ENCODE results near the gene MND1.
"Not testable (repeated sequence)": the region's sequence is repeated elsewhere in the genome, so short reads cannot be mapped to it uniquely, and the experiment has no call there.

The MND1 gene

GRCh38 chr4:153407906-153408305, 63.4 kb downstream of the MND1 start:
- DNase-seq: no peak

DNA sequence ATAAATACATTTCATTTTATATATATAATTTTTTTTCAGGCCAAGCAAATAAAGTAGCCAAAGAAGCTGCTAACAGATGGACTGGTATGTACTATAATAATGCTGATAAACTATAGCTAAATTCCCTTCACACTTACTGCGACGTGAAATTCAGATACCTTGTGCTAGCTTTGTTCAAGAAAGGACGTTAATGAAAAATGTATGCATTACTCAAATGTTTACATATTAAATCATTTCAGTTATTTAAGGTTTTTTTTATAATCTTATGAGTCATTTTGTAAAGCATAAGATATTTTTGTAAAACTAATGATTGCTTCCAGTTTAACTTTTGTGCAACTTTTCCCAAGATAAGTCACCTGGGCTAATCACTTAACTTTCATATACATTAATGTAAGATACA, 64.4 kb downstream of the MND1 start:
- DNase-seq: no peak

GRCh38 chr4:153409412-153409811, 64.9 kb downstream of the MND1 start:
- peak; percentile 78 for DNase-seq

GRCh38 chr4:153409924-153410501, 65.5 kb downstream of the MND1 start:
- DNase-seq: no peak

DNA sequence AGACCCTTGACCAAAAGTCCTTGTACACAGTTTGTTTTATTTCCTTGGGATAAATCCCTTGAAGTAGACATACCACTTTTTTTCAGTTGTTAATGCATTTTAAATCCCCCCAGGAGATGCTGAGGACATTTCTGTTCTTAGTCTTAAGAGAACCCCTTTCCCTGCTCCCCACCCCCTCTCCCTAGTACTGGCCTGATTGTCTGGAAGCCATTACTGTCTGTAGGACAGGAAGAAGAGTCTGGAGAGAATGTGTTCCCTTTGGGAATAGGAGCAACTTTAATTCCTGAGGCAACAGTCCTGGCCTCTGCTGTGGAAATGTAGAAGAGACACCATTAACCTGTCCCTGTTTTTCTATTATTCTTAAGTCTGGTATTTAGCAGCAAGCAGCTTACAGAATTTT, 69.4 kb downstream of the MND1 start:
- peak; percentile 28 for DNase-seq

- DNase-seq: not testable (repeated sequence)
Observed at GRCh38 chr4:153416456-153416855, 72.0 kb downstream of the MND1 start.

DNA sequence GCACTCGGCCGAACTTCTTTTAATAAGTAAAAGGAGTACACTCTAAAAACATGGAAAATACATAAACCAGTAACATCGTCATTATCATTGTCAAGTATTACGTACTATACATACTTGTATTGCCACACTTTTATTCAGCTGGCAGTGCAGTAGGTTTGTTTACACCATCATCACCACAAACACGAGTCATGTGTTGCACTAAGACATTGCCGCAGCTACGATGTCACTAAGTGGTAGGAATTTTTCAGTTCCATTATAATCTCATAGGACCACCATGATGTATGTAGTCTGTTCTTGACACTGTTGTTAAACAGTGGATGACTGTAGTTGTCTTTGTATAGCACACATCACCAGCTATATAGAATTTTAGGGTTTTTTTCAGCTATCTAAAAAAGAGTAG, 73.6 kb downstream of the MND1 start:
- peak; percentile 22 for DNase-seq

DNA sequence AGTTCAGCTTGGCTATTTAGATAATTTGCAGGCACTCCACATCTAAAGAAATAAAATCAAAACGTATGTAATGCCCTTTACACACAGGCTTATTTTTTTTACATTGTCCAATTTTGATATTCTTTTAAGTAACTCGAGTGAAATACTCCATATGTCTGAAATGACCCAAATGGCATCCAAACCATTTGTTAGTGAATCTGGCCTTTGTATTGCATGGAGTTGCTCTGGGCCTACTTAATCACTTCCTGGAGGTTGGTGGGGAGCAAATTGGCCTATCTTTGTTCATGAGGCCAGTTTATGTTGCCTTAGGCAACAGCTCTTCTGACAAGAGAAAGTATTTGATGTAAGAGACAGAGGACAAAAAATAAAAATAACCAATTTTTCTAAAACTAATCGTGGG, 74.1 kb downstream of the MND1 start:
- peak; percentile 42 for DNase-seq

DNA sequence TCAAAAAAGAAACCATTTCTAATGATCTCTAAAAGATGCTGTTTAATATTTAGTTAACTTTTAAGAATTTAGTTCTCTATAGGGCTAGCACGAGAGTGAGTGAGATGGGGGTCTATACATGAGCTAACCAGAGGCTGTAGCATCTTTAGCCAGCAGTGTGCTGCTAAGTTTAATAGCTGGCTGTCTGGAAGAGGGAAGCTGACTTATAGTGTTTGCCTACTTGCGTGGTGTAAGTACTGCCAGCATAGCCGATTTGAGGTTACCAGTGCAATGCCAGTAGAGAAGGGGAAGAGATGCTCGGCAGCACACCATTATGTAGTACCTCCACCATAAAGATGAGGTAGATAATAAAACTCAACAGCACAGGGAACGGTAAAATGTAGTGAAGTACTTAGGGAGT, 74.5 kb downstream of the MND1 start:
- no peak for DNase-seq

DNA sequence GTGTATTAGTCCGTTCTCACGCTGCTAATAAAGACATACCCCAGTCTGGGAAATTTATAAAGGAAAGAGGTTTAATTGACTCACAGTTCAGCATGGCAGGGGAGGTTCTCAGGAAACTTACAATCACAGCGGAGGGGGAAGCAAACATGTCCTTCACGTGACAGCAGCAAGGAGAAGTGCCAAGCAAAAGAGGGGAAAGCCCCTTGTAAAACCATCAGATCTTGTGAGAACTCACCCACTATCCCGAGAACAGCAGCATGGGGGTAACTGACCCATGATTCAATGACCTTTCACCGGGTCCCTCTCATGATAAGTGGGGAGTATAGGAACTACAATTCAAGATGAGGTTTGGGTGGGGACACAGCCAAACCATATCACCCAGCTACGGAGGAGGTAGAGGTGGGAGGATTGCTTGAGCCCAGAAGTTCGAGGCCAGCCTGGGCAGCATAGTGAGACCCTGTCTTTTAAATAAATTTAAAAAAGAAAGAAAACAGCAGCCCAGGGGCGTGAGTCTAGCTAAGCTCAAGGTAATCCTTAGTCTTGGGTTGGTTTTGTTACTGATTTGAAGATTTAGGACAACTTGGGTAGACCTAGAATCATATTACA, 75.3 kb downstream of the MND1 start:
- DNase-seq: no peak

GRCh38 chr4:153420361-153420760, 75.9 kb downstream of the MND1 start:
- peak; percentile 54 for DNase-seq

DNA sequence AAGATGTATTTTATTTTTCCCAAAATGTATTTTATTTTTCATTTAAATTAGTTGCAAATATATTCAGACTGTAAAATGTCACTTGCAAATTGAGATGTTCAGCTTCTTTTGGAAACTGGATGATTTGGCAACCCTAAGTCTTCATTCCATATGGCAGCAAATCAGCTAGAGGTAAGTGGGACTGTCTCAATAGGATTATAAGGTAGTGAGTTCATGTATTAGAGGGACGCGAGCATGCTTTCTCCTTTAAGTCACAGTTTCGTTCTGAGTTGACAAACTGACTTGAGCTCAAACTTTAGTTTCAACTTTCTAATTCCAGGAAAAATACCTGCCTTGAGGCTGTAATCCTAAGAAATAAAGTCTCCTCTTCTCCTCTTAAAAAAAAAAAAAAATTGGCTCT, 77.5 kb downstream of the MND1 start:
- DNase-seq: no peak

GRCh38 chr4:153426207-153426885, 81.9 kb downstream of the MND1 start:
- DNase-seq: peak; percentile 26

DNA sequence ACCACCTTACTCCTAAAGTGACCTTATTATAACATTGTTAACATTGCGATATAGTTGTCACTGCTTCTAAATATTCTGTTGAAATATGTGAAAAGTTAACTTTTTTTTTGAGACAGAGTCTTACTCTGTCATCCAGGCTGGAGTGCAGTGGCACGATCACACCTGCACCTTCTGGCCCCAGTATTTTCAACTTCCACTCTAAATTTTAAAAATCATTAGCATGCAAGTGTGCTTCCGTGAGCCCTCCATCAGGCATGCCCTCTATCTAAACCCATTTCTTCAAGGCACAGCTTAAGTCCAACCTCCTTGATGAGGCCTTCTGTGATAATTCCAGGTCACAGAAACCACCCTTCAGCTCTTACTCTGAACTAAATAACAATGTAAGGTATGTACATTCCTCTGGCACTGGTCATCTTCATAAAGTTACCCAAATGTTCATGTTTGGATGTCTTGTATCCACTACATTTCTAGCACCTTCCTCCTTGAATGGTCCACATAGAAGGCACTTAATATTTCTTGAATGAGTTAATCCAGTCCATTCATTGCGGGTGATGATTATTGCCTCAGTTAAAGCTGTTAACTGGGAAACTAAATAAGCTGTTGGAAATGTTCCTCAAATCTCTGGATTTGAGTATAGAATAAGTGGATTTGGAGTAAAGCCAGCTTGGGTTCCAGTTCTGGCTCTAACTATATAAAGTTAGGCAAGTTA, 83.0 kb downstream of the MND1 start:
- DNase-seq: peak; percentile 85

DNA sequence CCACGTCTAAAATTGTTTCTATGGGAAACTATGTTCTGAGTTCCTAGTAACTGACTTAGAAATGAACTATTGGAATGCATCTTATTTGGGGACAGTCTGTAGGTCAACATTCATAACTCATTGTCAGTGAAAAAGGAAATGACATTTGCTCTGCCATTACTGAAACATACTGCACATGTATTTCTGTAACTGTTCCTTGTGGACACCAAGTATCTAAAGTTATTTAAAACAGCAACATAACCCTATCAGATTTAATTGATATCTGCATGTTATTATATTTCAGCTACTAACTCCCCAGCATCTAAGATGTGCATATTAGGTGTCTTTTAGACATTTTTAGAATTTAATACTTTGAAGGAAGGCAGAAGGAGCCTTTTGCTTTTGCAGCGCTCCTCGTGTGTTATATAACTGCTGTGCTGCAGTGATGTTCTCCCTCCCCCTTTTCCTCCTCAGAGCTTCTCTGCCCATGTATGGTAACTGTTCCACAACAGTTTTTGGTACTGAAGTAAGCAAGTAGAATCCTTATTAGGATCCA, 84.5 kb downstream of the MND1 start:
- peak; percentile 38 for DNase-seq

DNA sequence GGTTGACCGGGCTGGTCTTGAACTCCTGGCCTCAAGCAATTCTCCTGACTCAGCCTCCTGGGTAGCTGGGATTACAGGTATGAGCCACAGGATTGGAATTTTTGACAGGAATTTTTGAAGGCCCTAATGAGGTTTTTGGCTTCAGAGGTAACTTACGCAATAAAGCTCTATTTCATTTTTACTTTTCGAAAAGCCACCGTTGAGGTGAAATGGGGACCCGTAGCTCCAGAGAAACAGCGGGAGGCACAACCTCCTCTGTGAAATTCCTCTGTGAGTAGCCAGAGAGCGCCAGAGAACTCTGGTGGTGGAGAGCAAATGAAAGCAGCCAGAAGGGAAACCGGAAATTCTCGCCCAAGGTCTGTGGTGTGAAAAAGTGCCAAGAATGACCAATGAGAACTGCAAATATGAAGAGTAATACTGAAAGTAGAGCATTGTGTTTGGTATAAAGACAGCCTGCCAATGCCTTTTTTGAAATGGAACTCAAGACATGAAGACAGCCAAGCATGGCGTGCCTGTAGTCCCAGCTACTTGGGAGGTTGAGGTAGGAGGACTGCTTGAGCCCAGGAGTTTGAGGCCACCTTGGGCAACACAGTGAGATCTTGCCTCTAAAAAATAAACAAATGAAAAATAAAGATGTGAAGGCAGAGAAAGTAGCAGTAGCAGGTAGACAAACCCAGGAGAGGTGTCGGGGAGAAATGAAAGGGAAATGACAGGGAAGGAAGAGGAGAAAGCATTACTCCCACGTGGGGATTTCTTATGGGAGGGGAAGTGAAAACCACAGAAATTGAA, 88.7 kb downstream of the MND1 start:
- peak; percentile 85 for DNase-seq

- DNase-seq: no peak
Observed at GRCh38 chr4:153433754-153434105, 89.2 kb downstream of the MND1 start.

DNA sequence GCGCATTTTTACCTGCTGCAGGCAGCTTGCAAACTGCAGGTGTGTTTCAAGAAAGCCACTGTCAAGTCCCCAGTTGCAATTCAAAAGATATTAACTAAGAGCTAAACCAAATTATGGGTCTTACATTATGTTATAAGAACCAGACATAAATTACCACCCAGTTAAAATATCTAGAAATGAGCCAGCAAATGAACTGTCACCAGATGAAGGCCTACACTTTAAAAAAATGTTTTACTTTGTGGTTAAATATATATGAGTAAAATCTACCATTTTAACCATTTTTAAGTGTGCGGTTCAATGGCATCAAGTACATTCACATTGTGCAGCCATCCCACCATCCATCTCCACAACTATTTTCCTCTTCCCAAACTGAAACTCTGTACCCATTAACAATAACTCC, 89.7 kb downstream of the MND1 start:
- DNase-seq: no peak

DNA sequence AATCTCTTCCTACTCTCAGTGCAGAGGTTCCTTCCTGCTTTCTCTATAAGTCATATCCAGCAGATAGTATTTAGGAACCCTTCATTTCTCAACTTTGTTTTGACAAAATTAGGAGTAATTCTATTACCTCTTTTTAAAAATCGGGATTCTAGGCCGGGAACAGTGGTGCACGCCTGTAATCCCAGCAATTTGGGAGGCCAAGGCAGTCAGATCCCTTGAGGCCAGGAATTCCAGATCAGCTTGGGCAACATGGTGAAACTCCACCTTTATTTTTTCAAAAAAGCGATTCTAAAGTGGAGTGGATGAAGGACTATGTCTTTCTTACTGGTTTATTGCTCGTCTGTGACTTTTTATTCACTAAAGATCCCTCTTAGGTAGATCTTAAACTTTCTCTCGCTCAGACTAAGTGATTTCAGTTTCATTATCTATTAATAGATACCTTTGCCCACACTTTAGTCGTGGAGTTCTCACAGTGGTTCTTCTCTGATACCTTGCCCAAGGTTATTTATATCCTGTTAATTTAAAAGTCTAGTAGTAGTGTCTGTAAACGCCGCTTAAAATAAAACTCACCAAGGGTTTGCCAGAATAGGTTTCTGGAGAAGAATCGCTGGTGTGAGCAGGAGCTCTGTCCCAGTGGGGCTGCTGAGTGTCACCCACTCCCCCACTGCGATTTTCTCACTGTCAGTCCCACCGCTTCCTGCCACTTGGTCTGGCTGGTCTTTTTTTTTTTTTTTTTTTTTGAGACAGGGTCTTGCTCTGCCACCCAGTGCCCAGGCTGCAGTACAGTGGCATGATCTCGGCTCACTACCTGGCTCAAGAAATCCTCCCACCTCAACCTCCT, 94.6 kb downstream of the MND1 start:
- DNase-seq: no peak

DNA sequence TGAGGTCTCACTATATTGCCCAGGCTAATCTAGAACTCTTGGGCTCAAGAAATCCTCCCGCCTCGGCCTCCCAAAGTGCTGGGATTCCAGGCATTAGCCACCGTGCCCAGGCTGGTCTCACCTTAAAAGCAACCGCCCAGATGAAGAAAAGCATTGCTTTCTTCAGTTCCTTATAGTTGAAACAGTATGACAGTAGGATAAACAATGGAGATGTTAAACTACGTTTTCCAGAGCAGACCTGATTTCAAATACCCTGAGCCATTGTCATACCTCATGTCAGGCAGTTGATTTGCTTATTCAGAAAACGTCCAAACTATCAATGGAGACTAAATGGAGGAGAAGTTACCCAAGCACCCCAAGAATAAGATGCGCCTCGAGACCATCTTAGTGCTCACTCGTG, 95.3 kb downstream of the MND1 start:
- no peak for DNase-seq

DNA sequence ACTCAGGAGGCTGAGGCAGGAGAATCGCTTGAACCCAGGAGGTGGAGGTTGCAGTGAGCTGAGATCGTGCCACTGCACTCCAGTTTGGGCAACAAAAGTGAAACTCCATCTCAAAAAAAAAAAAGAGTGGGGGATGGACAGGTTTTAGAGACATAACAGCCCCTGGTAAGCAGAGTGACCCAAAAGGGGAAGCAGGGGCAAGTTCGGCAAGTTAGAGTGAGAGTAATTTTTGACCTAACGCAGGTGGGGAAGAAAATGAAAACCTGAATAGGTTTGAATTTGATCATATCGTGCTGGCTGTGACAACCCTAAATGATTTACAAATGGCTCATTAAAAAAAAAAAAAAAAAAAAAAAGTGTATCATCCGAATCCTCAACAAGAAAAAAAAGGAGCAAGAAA, 96.0 kb downstream of the MND1 start:
- no peak for DNase-seq

Data from fibroblast of skin of abdomen (primary cell).